ENCODE results near the gene CACNA1C.
"Not testable (repeated sequence)": the region's sequence is repeated elsewhere in the genome, so short reads cannot be mapped to it uniquely, and the experiment has no call there.

Gene CACNA1C

GRCh38 chr12:2097617-2098016, 44.8 kb downstream of the CACNA1C start:
- no peak for TF ChIP-seq Cebpa-rat (IDR thresholded peaks at IDR 0.05)
- Histone ChIP-seq H3K27me3 (no peaks in the 10 kb centered on the region), H3K9ac (no peak overlapping the region), H3K36me3 (no peaks in the 10 kb centered on the region), H3K27ac (no peak overlapping the region), H4K20me1 (no peaks in the 10 kb centered on the region; a peak in 1 of 22 replicates), H3K4me2 (no peak overlapping the region), H3K4me3 (no peak overlapping the region), H3K4me1 (peaks cover 5 to 11% (median 7%) of the 10 kb centered on the region in 10 experiments; a peak in 16 of 20 replicates), H3K9me3 (replicated peaks in 1 of 11) (no peaks in the 10 kb centered on the region)

- peaks cover 5 to 11% (median 7%) of the 10 kb centered on the region in 10 experiments; a peak in 16 of 20 replicates for H3K4me1 ChIP-seq
- no peaks in the 10 kb centered on the region; a peak in 1 of 22 replicates for H4K20me1 ChIP-seq
- no peak for TF ChIP-seq Cebpa-rat (IDR thresholded peaks at IDR 0.05)
- H3K27ac ChIP-seq = no peak overlapping the region
- no peak overlapping the region for H3K4me3 ChIP-seq
- H3K36me3 ChIP-seq = no peaks in the 10 kb centered on the region
- H3K9ac ChIP-seq = no peak overlapping the region
- H3K27me3 ChIP-seq = no peaks in the 10 kb centered on the region
- no peaks in the 10 kb centered on the region for H3K9me3 ChIP-seq (replicated peaks in 1 of 11)
- no peak overlapping the region for H3K4me2 ChIP-seq
Measured at GRCh38 chr12:2098852-2099251, 46.1 kb downstream of the CACNA1C start.

- H3K27me3 ChIP-seq = no peaks in the 10 kb centered on the region
- TF ChIP-seq Cebpa-rat (IDR thresholded peaks at IDR 0.05) = no peak
- no peak overlapping the region for H3K4me3 ChIP-seq
- H3K36me3 ChIP-seq = no peaks in the 10 kb centered on the region
- H3K27ac ChIP-seq = no peak overlapping the region
- no peaks in the 10 kb centered on the region; a peak in 1 of 22 replicates for H4K20me1 ChIP-seq
- peaks cover 2 to 5% (median 3%) of the 10 kb centered on the region in 10 experiments; a peak in 16 of 20 replicates for H3K4me1 ChIP-seq
- H3K9ac ChIP-seq = no peak overlapping the region
- no peak overlapping the region for H3K4me2 ChIP-seq
- H3K9me3 ChIP-seq (replicated peaks in 1 of 11) = no peaks in the 10 kb centered on the region
Measured at GRCh38 chr12:2099595-2099994, 46.8 kb downstream of the CACNA1C start.

GRCh38 chr12:2101359-2101758, 48.6 kb downstream of the CACNA1C start:
- Histone ChIP-seq H3K9me3 (replicated peaks in 1 of 11) (peaks cover 0 to 15% (median 12%) of the 10 kb centered on the region in 11 experiments; a peak in 12 of 22 replicates), H4K20me1 (no peaks in the 10 kb centered on the region; a peak in 1 of 22 replicates), H3K4me2 (no peak overlapping the region), H3K4me3 (no peak overlapping the region), H3K9ac (no peak overlapping the region), H3K27ac (no peak overlapping the region), H3K27me3 (no peaks in the 10 kb centered on the region), H3K4me1 (no peaks in the 10 kb centered on the region), H3K36me3 (no peaks in the 10 kb centered on the region)
- TF ChIP-seq Cebpa-rat (IDR thresholded peaks at IDR 0.05) = no peak

GRCh38 chr12:2101771-2102170, 49.0 kb downstream of the CACNA1C start:
- TF ChIP-seq Cebpa-rat (IDR thresholded peaks at IDR 0.05) = no peak

GRCh38 chr12:2102736-2103135, 49.9 kb downstream of the CACNA1C start:
- H3K4me2 ChIP-seq, H3K27ac ChIP-seq, H3K4me1 ChIP-seq, H3K9ac ChIP-seq, H3K36me3 ChIP-seq, H4K20me1 ChIP-seq, H3K27me3 ChIP-seq, H3K4me3 ChIP-seq: not testable (repeated sequence)
- peaks cover 0 to 15% (median 12%) of the 10 kb centered on the region in 11 experiments; a peak in 12 of 22 replicates for H3K9me3 ChIP-seq (replicated peaks in 1 of 11)

More at GRCh38 chr12:2101771-2102170, 49.0 kb downstream of the CACNA1C start:
- Histone ChIP-seq H3K27ac (no peak overlapping the region), H3K36me3 (no peaks in the 10 kb centered on the region), H4K20me1 (no peaks in the 10 kb centered on the region; a peak in 1 of 22 replicates), H3K27me3 (no peaks in the 10 kb centered on the region), H3K9ac (no peak overlapping the region), H3K9me3 (replicated peaks in 1 of 11) (peaks cover 0 to 15% (median 12%) of the 10 kb centered on the region in 11 experiments; a peak in 12 of 22 replicates), H3K4me1 (no peaks in the 10 kb centered on the region), H3K4me2 (no peak overlapping the region), H3K4me3 (no peak overlapping the region)

GRCh38 chr12:2105387-2105786, 52.6 kb downstream of the CACNA1C start:
- not testable (repeated sequence) for H3K27me3 ChIP-seq, H3K27ac ChIP-seq, H3K4me1 ChIP-seq, H3K36me3 ChIP-seq, H3K4me2 ChIP-seq, H3K4me3 ChIP-seq, H4K20me1 ChIP-seq, H3K9ac ChIP-seq
- H3K9me3 ChIP-seq (replicated peaks in 1 of 11) = peaks cover 0 to 15% (median 12%) of the 10 kb centered on the region in 11 experiments; a peak in 12 of 22 replicates

- Histone ChIP-seq H3K4me2 (no peak overlapping the region), H3K27me3 (no peaks in the 10 kb centered on the region), H3K4me1 (peaks cover 0 to 5% (median 0%) of the 10 kb centered on the region in 10 experiments; a peak in 2 of 20 replicates), H3K36me3 (no peaks in the 10 kb centered on the region), H3K27ac (no peak overlapping the region), H3K9ac (no peak overlapping the region), H4K20me1 (no peaks in the 10 kb centered on the region; a peak in 2 of 22 replicates), H3K4me3 (no peak overlapping the region), H3K9me3 (replicated peaks in 1 of 11) (peaks cover 0 to 15% (median 12%) of the 10 kb centered on the region in 11 experiments; a peak in 12 of 22 replicates)
- TF ChIP-seq Cebpa-rat (IDR thresholded peaks at IDR 0.05) = no peak
Measured at GRCh38 chr12:2108166-2108565, 55.4 kb downstream of the CACNA1C start.

- H3K9me3 ChIP-seq (replicated peaks in 1 of 11) = peaks cover 0 to 15% (median 12%) of the 10 kb centered on the region in 11 experiments; a peak in 12 of 22 replicates
- no peak overlapping the region for H3K27ac ChIP-seq
- H3K4me3 ChIP-seq = no peak overlapping the region
- no peak overlapping the region for H3K9ac ChIP-seq
- TF ChIP-seq Cebpa-rat (IDR thresholded peaks at IDR 0.05) = no peak
- H4K20me1 ChIP-seq = no peaks in the 10 kb centered on the region; a peak in 2 of 22 replicates
- H3K4me2 ChIP-seq = no peak overlapping the region
- no peaks in the 10 kb centered on the region for H3K27me3 ChIP-seq
- peaks cover 0 to 5% (median 0%) of the 10 kb centered on the region in 10 experiments; a peak in 2 of 20 replicates for H3K4me1 ChIP-seq
- no peaks in the 10 kb centered on the region for H3K36me3 ChIP-seq
Measured at GRCh38 chr12:2108975-2109671, 56.3 kb downstream of the CACNA1C start.

GRCh38 chr12:2110127-2110526, 57.3 kb downstream of the CACNA1C start:
- Histone ChIP-seq H3K9ac (no peak overlapping the region), H4K20me1 (no peaks in the 10 kb centered on the region; a peak in 2 of 22 replicates), H3K27me3 (no peaks in the 10 kb centered on the region), H3K27ac (no peak overlapping the region), H3K36me3 (no peaks in the 10 kb centered on the region), H3K4me1 (peaks cover 0 to 5% (median 0%) of the 10 kb centered on the region in 10 experiments; a peak in 2 of 20 replicates), H3K4me2 (no peak overlapping the region), H3K4me3 (no peak overlapping the region), H3K9me3 (replicated peaks in 1 of 11) (peaks cover 0 to 12% (median 9%) of the 10 kb centered on the region in 11 experiments; a peak in 12 of 22 replicates)
- TF ChIP-seq Cebpa-rat (IDR thresholded peaks at IDR 0.05) = no peak
